GM12865 (cell line): ENCODE measurements around the gene GGNBP2.

ENCODE experiments used
- DNase-seq: peaks from one replicate; pipeline ENCODE4 v3.0.0; 2010; ENCODE audit warnings: low read depth
- H3K4me3 ChIP-seq: 2 replicates; pipeline ENCODE4 v1.5.1; 2011; ENCODE audit warnings: mild to moderate bottlenecking, low read depth, low read length, control low read depth
- CTCF ChIP-seq: IDR thresholded peaks from 2 replicates; pipeline ENCODE4 v1.5.1; 2011; ENCODE audit warnings: low read length, control low read depth, low read depth, inconsistent platforms; ENCODE audit not compliant: insufficient read depth; ENCODE audit errors: missing control alignments

GGNBP2 gene

GRCh38 chr17:36501351-36501750, 43.4 kb upstream of the GGNBP2 start:
- TF ChIP-seq CTCF: no peak
- DNase-seq: no peak
- H3K4me3 ChIP-seq: no peak overlapping the region

- no peak for DNase-seq
- TF ChIP-seq CTCF: no peak
- H3K4me3 ChIP-seq: no peak overlapping the region
Observed at GRCh38 chr17:36501963-36502362, 42.8 kb upstream of the GGNBP2 start.

GRCh38 chr17:36503456-36504155, 41.1 kb upstream of the GGNBP2 start:
- DNase-seq: no peak
- no peak for TF ChIP-seq CTCF
- no peak overlapping the region for H3K4me3 ChIP-seq

GRCh38 chr17:36504156-36504545, 40.6 kb upstream of the GGNBP2 start:
- H3K4me3 ChIP-seq: no peak overlapping the region

GRCh38 chr17:36505171-36505570, 39.5 kb upstream of the GGNBP2 start:
- TF ChIP-seq CTCF: no peak
- H3K4me3 ChIP-seq: no peak overlapping the region
- no peak for DNase-seq

More at GRCh38 chr17:36504156-36504545, 40.6 kb upstream of the GGNBP2 start:
- TF ChIP-seq CTCF: no peak
- no peak for DNase-seq

- no peak overlapping the region for H3K4me3 ChIP-seq
- no peak for DNase-seq
- TF ChIP-seq CTCF: no peak
Observed at GRCh38 chr17:36506249-36506826, 38.4 kb upstream of the GGNBP2 start.

GRCh38 chr17:36506831-36507230, 37.9 kb upstream of the GGNBP2 start:
- TF ChIP-seq CTCF: no peak
- no peak overlapping the region for H3K4me3 ChIP-seq
- no peak for DNase-seq
